Right cardiac atrium (tissue), 5 donors: ENCODE results near the gene CEACAM16. TPM values are rescaled to one million over a fixed set of nuclear protein-coding genes. Genes with fewer than 3 reads are reported as not detected.
A peak's percentile ranks its signal among the peaks of the same experiment; 100 is the strongest.
"Not testable (repeated sequence)": the region's sequence is repeated elsewhere in the genome, so short reads cannot be mapped to it uniquely, and the experiment has no call there.

Source experiments
- ATAC-seq, 2 donors: fragments of 200-7000 bp; cut with Tn5 transposase; one replicate each; pipeline versions ENCODE4 v1.8.0 to v1.9.1; 2020; ENCODE audit warnings: moderate library complexity in 2 of 2, mild to moderate bottlenecking in 1 of 2
- DNase-seq, 3 donors: peaks; one replicate each; pipeline ENCODE4 v3.0.0-alpha.2; 2020
- H3K27ac ChIP-seq: one replicate; pipeline ENCODE4 v1.5.1; 2013; ENCODE audit warnings: mild to moderate bottlenecking, low read length, control low read depth, moderate library complexity
- H3K27me3 ChIP-seq: one replicate; pipeline ENCODE4 v1.6.1; 2013; ENCODE audit not compliant: control insufficient read depth, insufficient read depth
- H3K4me1 ChIP-seq: one replicate; pipeline ENCODE4 v1.6.1; 2013; ENCODE audit warnings: low read length; ENCODE audit not compliant: control insufficient read depth, insufficient read depth
- H3K4me3 ChIP-seq: one replicate; pipeline ENCODE4 v1.5.1; 2013; ENCODE audit warnings: low read length, control low read depth
- H3K9me3 ChIP-seq: one replicate; pipeline ENCODE4 v1.6.1; 2013; ENCODE audit warnings: low read length; ENCODE audit not compliant: control insufficient read depth
- WGBS: extraction: QIAGEN DNeasy Blood & Tissue Kit; methylation state at CpG from one replicate; pipeline ENCODE4 v1.1.7; 2013; 5-methylcytosine and 5-hydroxymethylcytosine counted together
- intact Hi-C, 4 donors: fragments of 100-400 bp; cut with DNase I; formaldehyde crosslinking; loops; one replicate each; pipeline versions ENCODE4 v1.11.0 to v1.14.0; 2022 to 2023
- polyA plus RNA-seq: library from polyadenylated mRNA; stranded (reverse); fragments of 200-250 nt; gene quantifications from one replicate; pipeline ENCODE4 v1.2.3, GENCODE V29; 2013
- total RNA-seq, 4 donors: library from RNA; stranded (reverse); fragmentation: NEBNext Ultra II Directional; extraction: Animal tissue kit (Norgen Biotek cat#: 25700); gene quantifications; one replicate each; pipeline ENCODE4 v1.2.1, GENCODE V29; 2021
- donor health status: healthy with polysubstance abuse.
- donor health status: DM: no; HTN: yes; CAD: no.
- donor health status: DM: no; HTN: no; CAD: no.
- donor health status: DM: no; HTN: yes; CAD: no; lungs with severe emphysema.
- donor health status: DM: yes; HTN: yes; CAD: no.

The CEACAM16 gene
- total and polyA plus RNA-seq, 5 donors = not detected

- Histone ChIP-seq H3K27me3 (no peaks in the 10 kb centered on the region), H3K4me3 (no peak overlapping the region), H3K4me1 (no peaks in the 10 kb centered on the region), H3K27ac (no peak overlapping the region), H3K9me3 (no peaks in the 10 kb centered on the region)
- DNase-seq (no peak), ATAC-seq (no peak)
- 66% methylated on average over 7 of the region's 7 CpGs for WGBS
- intact Hi-C loops = no loop called here
These were observed 36.1 kb upstream of the CEACAM16 start for GRCh38 chr19:44662691-44663385.

DNA sequence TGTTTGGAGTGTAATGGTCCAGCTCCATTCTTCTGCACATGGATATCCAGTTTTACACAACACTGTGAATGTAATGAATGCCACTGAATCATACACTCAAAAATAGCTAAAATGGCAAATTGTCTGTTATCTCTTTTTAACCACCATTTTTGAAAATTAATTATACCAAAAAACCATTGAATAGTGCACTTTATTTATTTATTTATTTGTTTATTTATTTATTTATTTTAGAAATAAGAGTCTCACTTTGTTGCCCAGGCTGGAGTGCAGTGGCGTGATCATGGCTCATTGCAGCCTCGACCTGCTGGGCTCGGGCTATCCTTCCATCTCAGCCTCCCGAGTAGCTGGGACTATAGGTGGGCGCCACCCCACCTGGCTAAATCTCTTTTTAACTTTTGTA lies 35.0 kb upstream of the CEACAM16 start:
- WGBS = 95% methylated on average over 5 of the region's 5 CpGs
- H3K4me3 ChIP-seq = no peak overlapping the region
- H3K4me1 ChIP-seq = no peaks in the 10 kb centered on the region
- no peak overlapping the region for H3K27ac ChIP-seq
- H3K9me3 ChIP-seq = no peaks in the 10 kb centered on the region
- intact Hi-C loops = no loop called here
- no peaks in the 10 kb centered on the region for H3K27me3 ChIP-seq
- DNase-seq (no peak), ATAC-seq (no peak)

DNA sequence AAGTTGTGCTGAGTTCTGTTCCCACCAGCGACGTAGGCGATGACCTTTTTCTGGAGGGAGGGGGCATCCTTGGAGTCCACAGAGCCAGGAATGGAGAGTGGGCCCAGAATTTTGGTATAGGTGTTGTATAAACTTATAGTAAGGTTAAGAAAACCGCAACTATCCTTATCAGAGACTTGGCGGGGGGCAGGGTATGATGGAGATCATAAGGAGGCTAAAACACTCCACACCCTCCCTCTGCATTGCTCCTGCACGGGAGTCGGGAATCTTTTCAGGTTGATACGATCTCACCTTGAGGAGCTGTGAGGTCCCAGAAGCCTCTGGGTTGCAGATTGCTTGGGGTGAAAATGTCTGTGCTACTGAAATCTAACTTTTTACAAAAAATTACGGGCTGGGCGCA lies 34.0 kb upstream of the CEACAM16 start:
- ATAC-seq = no peak
- H3K9me3 ChIP-seq = no peaks in the 10 kb centered on the region
- intact Hi-C loops = no loop called here
- H3K27ac ChIP-seq = no peak overlapping the region
- H3K4me1 ChIP-seq = no peaks in the 10 kb centered on the region
- WGBS = 91% methylated on average over 10 of the region's 10 CpGs
- no peak for DNase-seq
- H3K4me3 ChIP-seq = no peak overlapping the region
- H3K27me3 ChIP-seq = no peaks in the 10 kb centered on the region

DNA sequence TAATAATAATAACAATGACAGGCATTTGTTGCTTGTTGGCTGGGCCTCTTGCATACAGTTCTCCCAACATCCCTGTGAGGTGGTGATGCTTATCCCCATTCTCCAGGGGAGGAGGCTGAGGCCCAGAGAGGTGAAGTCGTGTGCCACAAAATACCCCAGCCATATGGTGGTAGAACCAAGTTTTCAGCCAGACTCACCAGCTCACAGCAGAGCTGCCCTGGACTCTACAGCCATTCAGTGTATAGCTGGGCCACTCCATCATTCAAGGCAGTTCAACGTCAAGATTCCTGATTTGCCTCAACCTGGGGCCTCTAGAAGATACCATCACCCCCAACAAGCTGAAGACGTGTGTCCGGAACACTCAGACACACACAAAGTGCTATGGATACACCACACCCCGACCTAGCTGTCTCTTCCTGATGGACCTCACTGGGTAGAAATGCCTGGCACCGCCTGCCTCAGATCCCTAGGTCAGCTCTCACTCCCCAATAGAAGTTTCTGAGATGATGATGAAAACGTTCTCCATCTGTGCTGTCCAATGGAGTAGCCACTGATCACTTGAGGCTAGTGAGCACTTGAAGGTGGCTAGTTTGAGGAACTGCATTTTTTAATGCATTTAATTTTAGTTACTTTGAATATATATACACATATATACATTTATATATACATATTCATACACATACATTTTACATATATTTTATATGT lies 31.9 kb upstream of the CEACAM16 start:
- H3K4me1 ChIP-seq = no peaks in the 10 kb centered on the region
- 76% methylated on average over 7 of the region's 7 CpGs for WGBS
- no peak for DNase-seq
- no peak overlapping the region for H3K27ac ChIP-seq
- no peaks in the 10 kb centered on the region for H3K27me3 ChIP-seq
- H3K4me3 ChIP-seq = no peak overlapping the region
- ATAC-seq = peak in 1 of 2 donors; percentile 17
- intact Hi-C loops = no loop called here
- H3K9me3 ChIP-seq = no peaks in the 10 kb centered on the region

- H3K9me3 ChIP-seq = no peaks in the 10 kb centered on the region
- intact Hi-C loops = no loop called here
- no peak overlapping the region for H3K4me3 ChIP-seq
- no peaks in the 10 kb centered on the region for H3K27me3 ChIP-seq
- H3K4me1 ChIP-seq = no peaks in the 10 kb centered on the region
- 89% methylated on average over 2 of the region's 2 CpGs for WGBS
- DNase-seq (no peak), ATAC-seq (no peak)
- no peak overlapping the region for H3K27ac ChIP-seq
These were observed 29.8 kb upstream of the CEACAM16 start for GRCh38 chr19:44668985-44669764.

DNA sequence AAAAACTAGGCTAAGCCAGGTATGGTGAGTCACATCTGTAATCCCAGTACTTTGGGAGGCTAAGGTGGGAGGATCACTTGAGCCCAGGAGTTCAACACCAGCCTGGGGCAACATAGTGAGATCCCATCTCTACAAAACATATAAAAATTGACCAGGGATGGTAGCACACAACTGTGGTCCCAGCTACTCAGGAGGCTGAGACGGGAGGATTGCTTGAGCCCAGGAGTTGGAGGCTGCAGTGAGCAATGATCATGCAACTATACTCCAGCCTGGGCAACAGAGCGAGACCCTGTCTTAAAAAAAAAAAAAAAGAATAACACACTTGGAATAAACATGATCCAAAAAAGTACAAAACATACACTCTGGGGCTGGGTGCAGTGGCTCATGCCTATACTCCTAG lies 28.9 kb upstream of the CEACAM16 start:
- not testable (repeated sequence) for ATAC-seq, DNase-seq

GRCh38 chr19:44671400-44671799 lies 27.6 kb upstream of the CEACAM16 start, which contains the start of gene CEACAM19:
Gene CEACAM19, plus strand, starts transcription at chr19:44671482. Its CDS starts 450 bp downstream, at chr19:44671932.
- no peak for ATAC-seq
- no peaks in the 10 kb centered on the region for H3K27me3 ChIP-seq
- H3K9me3 ChIP-seq = no peaks in the 10 kb centered on the region
- no peak within 1 kb of the TSS for H3K4me3 ChIP-seq
- intact Hi-C loops = no loop called here
- H3K27ac ChIP-seq = no peak within 1 kb of the TSS
- DNase-seq = no peak
- WGBS = 76% methylated on average over 2 of the region's 2 CpGs
- H3K4me1 ChIP-seq = no peaks in the 10 kb centered on the region

More for the DNA sequence above, 28.9 kb upstream of the CEACAM16 start:
- H3K4me1 ChIP-seq, H3K9me3 ChIP-seq, H3K4me3 ChIP-seq, intact Hi-C loops, H3K27ac ChIP-seq, H3K27me3 ChIP-seq: not testable (repeated sequence)
- 98% methylated on average over 2 of the region's 2 CpGs for WGBS

DNA sequence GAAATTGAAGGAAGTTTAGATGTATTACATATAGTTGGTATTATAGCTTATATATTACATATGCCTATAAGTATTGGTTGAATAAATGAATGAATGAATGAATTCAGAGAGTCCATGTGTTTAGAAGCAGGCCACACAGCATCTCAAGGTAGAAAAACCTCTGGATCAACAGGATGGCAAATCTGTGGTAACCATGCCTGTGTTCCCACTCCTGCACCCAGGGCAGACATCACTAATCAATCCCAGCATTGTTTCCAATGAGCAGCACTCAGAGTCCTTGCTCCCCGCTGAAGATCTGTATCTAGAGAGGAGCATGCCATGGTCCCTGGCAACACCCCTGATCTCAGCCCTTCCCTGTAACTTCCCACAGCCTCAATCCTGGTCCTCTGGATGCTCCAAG lies 26.7 kb upstream of the CEACAM16 start:
- Histone ChIP-seq H3K27me3 (no peaks in the 10 kb centered on the region), H3K4me1 (no peaks in the 10 kb centered on the region), H3K9me3 (no peaks in the 10 kb centered on the region), H3K4me3 (no peak overlapping the region), H3K27ac (no peak overlapping the region)
- WGBS = 68% methylated on average over 1 of the region's 1 CpG
- intact Hi-C loops = no loop called here
- DNase-seq (no peak), ATAC-seq (no peak)

DNA sequence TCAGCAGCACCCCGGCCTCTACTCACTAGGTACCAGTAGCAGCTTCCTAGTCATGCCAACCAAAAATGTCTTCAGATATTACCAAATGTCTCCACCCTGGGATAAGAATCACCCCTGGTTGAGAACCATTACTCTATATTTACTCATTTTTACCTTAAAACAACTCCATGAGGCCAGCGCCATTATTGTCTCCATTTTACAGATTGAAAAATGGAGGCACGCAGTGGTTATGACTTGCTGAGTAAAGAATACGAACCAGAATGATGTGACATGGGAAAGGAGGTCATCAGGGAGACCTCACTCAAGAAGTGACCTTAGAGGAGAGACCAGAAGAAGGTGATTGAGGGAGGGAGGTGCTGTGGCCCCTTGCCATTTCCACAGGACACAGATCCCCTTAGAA lies 25.4 kb upstream of the CEACAM16 start:
- no peak for DNase-seq
- Histone ChIP-seq H3K27ac (no peak overlapping the region), H3K4me1 (no peaks in the 10 kb centered on the region), H3K27me3 (no peaks in the 10 kb centered on the region), H3K4me3 (no peak overlapping the region), H3K9me3 (no peaks in the 10 kb centered on the region)
- no peak for ATAC-seq
- intact Hi-C loops = no loop called here
- 90% methylated on average over 4 of the region's 4 CpGs for WGBS

- 92% methylated on average over 6 of the region's 6 CpGs for WGBS
- H3K4me3 ChIP-seq = no peak overlapping the region
- intact Hi-C loops = no loop called here
- no peaks in the 10 kb centered on the region for H3K9me3 ChIP-seq
- H3K4me1 ChIP-seq = no peaks in the 10 kb centered on the region
- ATAC-seq (no peak), DNase-seq (no peak)
- no peak overlapping the region for H3K27ac ChIP-seq
- H3K27me3 ChIP-seq = no peaks in the 10 kb centered on the region
These were observed 23.4 kb upstream of the CEACAM16 start for GRCh38 chr19:44675521-44675920.
